GM12892 (cell line): Measurements from ENCODE around the gene UBE2Q2.

Experiments
- POLR2A ChIP-seq: IDR thresholded peaks from 2 replicates; pipeline ENCODE4 v1.6.1; 2011; ENCODE audit warnings: low read depth, low read length, control low read depth
- POLR2AphosphoS5 ChIP-seq: IDR thresholded peaks from 2 replicates; pipeline ENCODE4 v1.6.1; 2011; ENCODE audit warnings: low read depth, low read length, control low read depth

DNA sequence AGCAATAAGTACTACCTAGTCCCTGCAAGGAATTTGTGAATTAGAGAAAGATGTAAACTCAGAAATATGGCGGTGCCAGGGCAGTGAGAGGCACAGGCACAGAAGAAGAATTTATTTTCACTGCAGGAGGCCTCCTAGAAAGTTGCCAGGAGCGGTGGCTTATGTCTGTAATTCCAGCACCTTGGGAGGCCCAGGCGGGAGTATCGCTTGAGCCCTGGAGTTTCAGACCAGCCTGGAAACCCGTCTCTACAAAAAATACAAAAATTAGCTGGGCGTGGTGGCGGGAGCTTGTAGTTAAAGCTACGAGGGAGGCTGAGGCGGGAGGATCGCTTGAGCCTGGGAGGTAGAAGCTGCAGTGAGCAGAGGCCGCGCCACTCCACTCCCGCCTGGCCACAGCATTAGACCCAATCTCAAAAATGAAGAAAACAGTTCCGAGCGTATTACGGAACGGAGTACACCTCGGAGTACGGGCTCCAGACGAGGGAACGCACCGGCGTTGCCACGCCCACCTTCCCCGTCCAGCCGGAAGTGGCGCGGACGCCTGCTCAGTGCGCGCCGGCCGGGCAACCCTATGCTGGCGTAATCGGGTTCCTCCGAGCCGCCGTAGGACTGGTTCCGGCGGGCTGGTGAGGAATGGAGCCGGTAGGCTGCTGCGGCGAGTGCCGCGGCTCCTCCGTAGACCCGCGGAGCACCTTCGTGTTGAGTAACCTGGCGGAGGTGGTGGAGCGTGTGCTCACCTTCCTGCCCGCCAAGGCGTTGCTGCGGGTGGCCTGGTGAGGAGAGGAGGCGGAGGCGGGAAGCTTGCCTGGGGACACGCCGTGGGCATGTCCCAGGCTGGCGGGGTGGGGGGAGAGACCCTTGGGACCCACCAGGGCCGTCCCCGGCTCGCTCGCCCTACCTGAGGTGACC is 60.3 kb downstream of the UBE2Q2 start, which contains the start of gene FBXO22:
- TF ChIP-seq POLR2A: peak; percentile 94
- peak; percentile 90 for TF ChIP-seq POLR2AphosphoS5
